ENCODE data around the gene FAM167B. TPM values are rescaled to one million over a fixed set of nuclear protein-coding genes. Genes with fewer than 3 reads are reported as not detected.
A peak's percentile ranks its signal among the peaks of the same experiment; 100 is the strongest.
"Not testable (repeated sequence)": the region's sequence is repeated elsewhere in the genome, so short reads cannot be mapped to it uniquely, and the experiment has no call there.

FAM167B gene
- total RNA-seq, 2 experiments from 2014 or later = 0.32 TPM; not detected in 1

DNA sequence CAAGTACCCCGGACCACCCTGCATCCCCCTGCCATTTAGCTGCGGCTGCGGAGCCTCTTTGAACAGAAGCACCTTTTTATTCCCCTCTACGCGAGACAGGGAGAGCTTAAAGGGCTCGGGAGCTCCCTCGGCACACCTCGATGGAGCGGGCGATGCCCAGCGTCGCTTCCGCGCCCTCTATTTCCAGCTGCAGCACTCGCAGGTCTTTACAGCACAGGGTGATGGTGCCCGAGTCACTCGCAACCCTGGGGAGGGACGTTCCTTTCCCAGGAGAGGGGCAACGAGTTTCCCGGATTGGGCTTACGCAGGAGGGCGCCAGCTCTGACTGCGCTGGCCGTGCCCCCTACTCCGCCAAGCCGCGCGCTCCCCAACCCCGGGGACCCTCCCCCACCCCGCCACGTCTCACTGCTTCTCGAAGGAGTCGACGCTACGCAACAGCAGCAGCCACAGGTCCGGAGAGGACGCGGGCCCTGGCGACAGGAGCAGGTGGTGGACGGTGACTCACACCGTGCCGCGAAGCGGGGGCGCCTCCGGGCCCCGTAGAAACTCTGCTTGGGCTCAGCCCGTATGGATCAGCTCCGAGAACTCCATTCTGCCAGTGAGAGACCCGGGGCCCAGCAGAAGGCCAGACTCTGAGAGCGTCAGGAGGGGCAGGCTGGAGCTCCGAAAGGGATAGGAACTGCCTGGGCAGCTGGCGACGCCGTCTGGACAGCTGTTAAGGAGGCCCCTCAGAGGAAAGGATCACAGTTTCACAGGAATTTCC, 5.8 kb upstream of the FAM167B start:
- H3K4me3 Mint-ChIP-seq = peak overlapping the region; percentile 81
- no peaks in the 10 kb centered on the region for H3K27me3 Mint-ChIP-seq
- DNase-seq = no peak
- no peaks in the 10 kb centered on the region for H3K9me3 Mint-ChIP-seq
- H3K4me1 Mint-ChIP-seq = peaks cover 16% of the 10 kb centered on the region
- H3K27ac Mint-ChIP-seq = peak overlapping the region; percentile 67
- no peaks in the 10 kb centered on the region for H3K36me3 Mint-ChIP-seq

GRCh38 chr1:32242341-32242851, 4.6 kb upstream of the FAM167B start:
- Mint-ChIP-seq H3K36me3 (no peaks in the 10 kb centered on the region), H3K4me1 (peaks cover 27% of the 10 kb centered on the region), H3K9me3 (no peaks in the 10 kb centered on the region), H3K27ac (peak overlapping the region; percentile 16), H3K27me3 (no peaks in the 10 kb centered on the region), H3K4me3 (no peak overlapping the region)
- no peak for DNase-seq

DNA sequence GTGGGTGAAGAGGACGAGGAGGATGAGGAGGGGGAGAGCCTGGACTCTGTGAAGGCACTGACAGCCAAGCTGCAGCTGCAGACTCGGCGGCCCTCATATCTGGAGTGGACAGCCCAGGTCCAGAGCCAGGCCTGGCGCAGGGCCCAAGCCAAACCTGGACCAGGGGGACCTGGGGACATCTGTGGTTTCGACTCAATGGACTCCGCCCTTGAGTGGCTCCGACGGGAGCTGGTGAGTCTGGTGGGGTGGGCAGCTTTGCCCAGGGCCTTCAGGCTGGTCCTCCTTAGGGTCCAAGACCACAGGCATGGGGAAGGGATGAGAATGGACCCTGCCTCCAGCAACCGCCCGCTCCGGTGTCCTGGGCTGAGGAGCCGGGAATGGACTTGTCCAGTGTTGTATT, 430 bp downstream of the FAM167B start:
- Mint-ChIP-seq H3K4me1 (peaks cover 47% of the 10 kb centered on the region), H3K36me3 (peaks cover 14% of the 10 kb centered on the region), H3K4me3 (no peak overlapping the region), H3K9me3 (no peaks in the 10 kb centered on the region), H3K27ac (peak overlapping the region; percentile 92), H3K27me3 (no peaks in the 10 kb centered on the region)
- no peak for DNase-seq

- no peaks in the 10 kb centered on the region for H3K9me3 Mint-ChIP-seq
- H3K4me3 Mint-ChIP-seq = peak overlapping the region; percentile 38
- H3K27ac Mint-ChIP-seq = peak overlapping the region; percentile 92
- H3K4me1 Mint-ChIP-seq = peaks cover 48% of the 10 kb centered on the region
- peaks cover 22% of the 10 kb centered on the region for H3K36me3 Mint-ChIP-seq
- no peaks in the 10 kb centered on the region for H3K27me3 Mint-ChIP-seq
- peak; percentile 84 for DNase-seq
Measured at GRCh38 chr1:32247983-32248889, 1.2 kb downstream of the FAM167B start.

DNA sequence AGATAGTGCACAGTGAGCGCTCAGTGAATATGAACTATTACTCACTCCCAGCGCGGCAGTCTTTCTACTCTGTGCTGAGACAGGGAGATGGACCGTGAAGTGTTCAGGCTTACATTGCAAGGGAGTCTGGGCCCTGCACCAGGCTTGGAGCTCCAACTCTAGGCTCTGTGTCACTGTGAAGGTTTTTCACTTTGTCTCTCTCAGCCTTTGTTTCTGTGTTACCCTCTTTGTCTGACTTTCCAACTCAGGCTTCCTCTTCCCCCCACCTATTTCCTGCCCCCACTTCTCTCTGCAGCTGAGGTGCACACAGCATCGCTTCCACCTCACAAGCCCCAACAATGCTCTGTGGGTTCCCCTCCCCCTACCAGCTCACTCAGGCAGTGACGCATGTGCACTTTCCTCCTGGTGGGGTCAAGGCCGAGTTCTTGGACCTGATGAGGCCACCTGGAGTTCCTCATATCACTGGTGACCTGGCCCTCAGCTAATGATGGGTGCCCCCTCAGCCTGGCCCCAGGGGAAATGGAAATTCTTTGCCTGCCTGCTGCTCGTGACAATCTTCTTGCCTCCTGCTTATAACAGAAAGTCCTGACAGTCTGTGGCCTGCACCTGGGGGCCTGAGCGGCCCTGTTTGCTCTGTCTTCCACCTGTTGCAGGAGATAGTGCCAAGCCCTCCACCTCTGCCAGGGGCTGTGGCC, 3.0 kb downstream of the FAM167B start:
- H3K36me3 Mint-ChIP-seq = peaks cover 35% of the 10 kb centered on the region
- DNase-seq = peak; percentile 82
- peak overlapping the region; percentile 97 for H3K4me3 Mint-ChIP-seq
- H3K27ac Mint-ChIP-seq = peak overlapping the region; percentile 92
- H3K4me1 Mint-ChIP-seq = peaks cover 56% of the 10 kb centered on the region
- no peaks in the 10 kb centered on the region for H3K9me3 Mint-ChIP-seq
- H3K27me3 Mint-ChIP-seq = no peaks in the 10 kb centered on the region

GRCh38 chr1:32250893-32251716, 4.1 kb downstream of the FAM167B start, which contains the start of gene LCK:
Gene LCK, plus strand, starts transcription at chr1:32251265. Its CDS starts 23,065 bp downstream, at chr1:32274330.
- Mint-ChIP-seq H3K4me1 (peaks cover 61% of the 10 kb centered on the region), H3K27me3 (no peaks in the 10 kb centered on the region), H3K27ac (peak within 1 kb of the TSS; percentile 92), H3K9me3 (no peaks in the 10 kb centered on the region), H3K4me3 (peak within 1 kb of the TSS; percentile 97), H3K36me3 (peaks cover 40% of the 10 kb centered on the region)
- peak; percentile 85 for DNase-seq

GRCh38 chr1:32255072-32256071, 8.3 kb downstream of the FAM167B start:
- peaks cover 2% of the 10 kb centered on the region for H3K9me3 Mint-ChIP-seq
- peaks cover 47% of the 10 kb centered on the region for H3K4me1 Mint-ChIP-seq
- peak overlapping the region; percentile 86 for H3K27ac Mint-ChIP-seq
- H3K27me3 Mint-ChIP-seq = no peaks in the 10 kb centered on the region
- peaks cover 65% of the 10 kb centered on the region for H3K36me3 Mint-ChIP-seq
- DNase-seq = no peak
- H3K4me3 Mint-ChIP-seq = peak overlapping the region; percentile 97

DNA sequence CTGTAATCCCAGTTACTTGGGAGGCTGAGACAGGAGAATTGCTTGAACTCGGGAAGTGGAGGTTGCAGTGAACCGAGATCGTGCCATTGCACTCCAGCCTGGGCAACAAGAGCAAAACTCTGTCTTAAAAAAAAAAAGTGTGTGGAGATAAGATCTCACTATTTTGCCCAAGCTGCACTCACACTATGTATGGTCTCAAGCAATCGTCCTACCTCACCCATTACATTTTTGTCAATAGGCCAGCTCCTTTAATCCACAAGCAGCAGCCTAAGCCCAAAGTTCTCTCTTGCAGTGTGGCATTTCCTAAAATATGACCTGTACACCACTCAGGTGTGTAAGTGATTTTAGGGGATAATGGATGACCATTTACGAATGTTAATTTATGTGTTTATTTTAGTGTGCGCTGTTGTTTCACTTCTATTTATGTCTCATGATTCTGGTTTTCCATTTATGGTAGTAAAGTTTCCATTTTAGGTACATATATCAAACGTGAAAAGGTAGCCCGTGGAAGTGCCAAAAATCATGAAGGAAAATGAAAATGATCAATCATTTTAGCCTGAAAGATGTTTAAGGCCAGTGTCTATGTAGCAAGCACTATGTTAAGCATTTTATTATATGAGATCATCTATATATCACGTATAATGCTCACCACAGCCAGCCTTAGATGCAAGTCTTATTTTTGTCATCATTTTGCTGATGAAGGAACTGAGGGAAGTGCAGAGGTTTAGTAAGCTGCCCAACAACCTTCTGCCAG, 9.6 kb downstream of the FAM167B start:
- H3K36me3 Mint-ChIP-seq = peaks cover 64% of the 10 kb centered on the region
- peaks cover 43% of the 10 kb centered on the region for H3K4me1 Mint-ChIP-seq
- no peak for DNase-seq

GRCh38 chr1:32257227-32257508, 10.1 kb downstream of the FAM167B start:
- no peak for DNase-seq
- peaks cover 43% of the 10 kb centered on the region for H3K4me1 Mint-ChIP-seq
- H3K9me3 Mint-ChIP-seq = peaks cover 6% of the 10 kb centered on the region
- no peaks in the 10 kb centered on the region for H3K27me3 Mint-ChIP-seq
- H3K27ac Mint-ChIP-seq = peak overlapping the region; percentile 89
- H3K36me3 Mint-ChIP-seq = peaks cover 59% of the 10 kb centered on the region
- peak overlapping the region; percentile 78 for H3K4me3 Mint-ChIP-seq

More for the DNA sequence above, 9.6 kb downstream of the FAM167B start:
- Mint-ChIP-seq H3K27me3 (no peaks in the 10 kb centered on the region), H3K27ac (peak overlapping the region; percentile 89), H3K4me3 (peak overlapping the region; percentile 78), H3K9me3 (peaks cover 6% of the 10 kb centered on the region)

GRCh38 chr1:32263236-32263593, 16.2 kb downstream of the FAM167B start:
- Mint-ChIP-seq H3K27ac (peak overlapping the region; percentile 81), H3K4me1 (peaks cover 55% of the 10 kb centered on the region), H3K36me3 (peaks cover 39% of the 10 kb centered on the region)
- not testable (repeated sequence) for DNase-seq, H3K27me3 Mint-ChIP-seq, H3K4me3 Mint-ChIP-seq, H3K9me3 Mint-ChIP-seq

- no peaks in the 10 kb centered on the region for H3K27me3 Mint-ChIP-seq
- H3K27ac Mint-ChIP-seq = peak overlapping the region; percentile 81
- H3K4me3 Mint-ChIP-seq = peak overlapping the region; percentile 13
- peaks cover 54% of the 10 kb centered on the region for H3K4me1 Mint-ChIP-seq
- H3K9me3 Mint-ChIP-seq = peaks cover 10% of the 10 kb centered on the region
- DNase-seq = no peak
- H3K36me3 Mint-ChIP-seq = peaks cover 38% of the 10 kb centered on the region
Measured at GRCh38 chr1:32263744-32264143, 16.7 kb downstream of the FAM167B start.

DNA sequence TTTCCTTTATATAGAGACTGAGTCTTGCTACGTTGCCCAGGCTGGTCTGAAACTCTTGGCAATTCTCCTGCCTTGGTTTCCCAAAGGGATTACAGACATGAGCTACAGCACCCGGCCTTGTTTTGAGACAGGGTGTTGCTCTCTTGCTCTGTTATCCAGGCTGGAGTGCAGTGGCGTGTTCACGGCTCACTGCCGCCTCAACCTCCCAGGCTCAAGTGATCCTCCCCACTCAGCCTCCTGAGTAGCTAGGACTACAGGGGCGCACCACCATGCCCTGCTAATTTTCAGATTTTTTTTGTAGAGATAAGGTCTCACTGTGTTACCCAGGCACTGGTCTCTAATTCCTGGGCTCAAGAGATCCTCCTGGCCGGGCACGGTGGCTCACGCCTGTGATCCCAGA, 18.8 kb downstream of the FAM167B start:
- peaks cover 49% of the 10 kb centered on the region for H3K4me1 Mint-ChIP-seq
- no peak overlapping the region for H3K4me3 Mint-ChIP-seq
- no peaks in the 10 kb centered on the region for H3K27me3 Mint-ChIP-seq

More for the DNA sequence above, 18.8 kb downstream of the FAM167B start:
- Mint-ChIP-seq H3K27ac (peak overlapping the region; percentile 85), H3K9me3 (peaks cover 3% of the 10 kb centered on the region), H3K36me3 (peaks cover 38% of the 10 kb centered on the region)
- DNase-seq = no peak

Measured in activated naive CD8-positive, alpha-beta T cell treated with anti-CD3 and anti-CD28 coated beads for 36 hours (primary cell).